ENCODE measurements around the gene PTPRG. TPM values are rescaled to one million over a fixed set of nuclear protein-coding genes. Genes with fewer than 3 reads are reported as not detected.

Gene PTPRG
- polyA plus RNA-seq, 3 donors = not detected

DNA sequence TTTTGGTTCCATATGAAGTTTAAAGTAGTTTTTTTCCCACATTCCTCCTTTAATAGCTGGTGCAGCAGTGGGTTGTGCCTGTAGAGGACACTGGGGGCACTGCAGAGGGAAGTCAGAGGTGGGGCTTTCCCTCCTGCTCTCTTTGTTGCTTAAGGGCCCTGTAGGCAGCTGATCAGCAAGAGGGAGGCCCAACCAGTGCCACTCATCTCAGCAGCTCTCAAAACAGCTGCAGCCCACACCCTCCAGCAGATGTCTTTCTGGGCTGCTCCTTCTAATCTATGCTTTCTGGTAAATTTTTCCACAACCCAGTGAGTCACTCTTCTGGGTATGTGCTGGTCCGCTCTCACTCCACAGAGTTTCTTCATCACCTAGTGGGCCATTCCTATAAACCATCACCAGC, 548.2 kb downstream of the PTPRG start:
- peaks cover 2 to 21% (median 7%) of the 10 kb centered on the region in 7 donors for H3K9me3 Mint-ChIP-seq
- Histone ChIP-seq H3K27me3 (ENCODE audit: control insufficient read depth in 2 of 2, insufficient read depth in 2 of 2, low read length in 2 of 2) (no peaks in the 10 kb centered on the region), H2AFZ (ENCODE audit: insufficient read depth, low read depth, low read length, poor library complexity, severe bottlenecking) (no peak overlapping the region), H3K4me3 (replicated peaks in 1 of 3; ENCODE audit: low read depth in 2 of 3, low read length in 3 of 3) (no peak overlapping the region), H3K27ac (ENCODE audit: low read depth in 1 of 2, low read length in 2 of 2) (no peak overlapping the region), H3K4me2 (replicated peaks; ENCODE audit: extremely low read depth, low read length, poor library complexity, severe bottlenecking) (no peak overlapping the region), H3K9ac (ENCODE audit: insufficient read depth, low read length, poor library complexity, severe bottlenecking) (no peak overlapping the region), H3K4me1 (ENCODE audit: control insufficient read depth in 1 of 2, insufficient read depth in 2 of 2, low read length in 2 of 2) (no peaks in the 10 kb centered on the region), H4K20me1 (ENCODE audit: insufficient read depth, low read length) (no peaks in the 10 kb centered on the region), H3K36me3 (replicated peaks in 1 of 2; ENCODE audit: control insufficient read depth in 1 of 2, insufficient read depth in 2 of 2, low read length in 2 of 2) (no peaks in the 10 kb centered on the region), H3K79me2 (ENCODE audit: insufficient read depth, low read length) (no peaks in the 10 kb centered on the region), H3K9me3 (replicated peaks in 1 of 2; ENCODE audit: control insufficient read depth in 1 of 2, insufficient read depth in 1 of 2, low read length in 2 of 2) (peaks cover 0 to 4% of the 10 kb centered on the region in 2 donors)
- intact Hi-C loops (cut with micrococcal nuclease) = no loop called here
- H3K27me3 Mint-ChIP-seq (ENCODE audit: low read depth in 3 of 3) = no peaks in the 10 kb centered on the region
- H3K4me3 Mint-ChIP-seq = no peak overlapping the region
- no peaks in the 10 kb centered on the region for H3K4me1 Mint-ChIP-seq
- no peak for DNase-seq
- no peaks in the 10 kb centered on the region for H3K36me3 Mint-ChIP-seq
- peak overlapping the region in 1 of 7 donors; percentile 32 for H3K27ac Mint-ChIP-seq
- no peak for TF ChIP-seq CTCF (IDR thresholded peaks at IDR 0.05)
- WGBS (ENCODE audit: insufficient coverage) = 100% methylated on average over 1 of the region's 1 CpG

- H3K36me3 ChIP-seq (replicated peaks in 1 of 2; ENCODE audit: control insufficient read depth in 1 of 2, insufficient read depth in 2 of 2, low read length in 2 of 2) = no peaks in the 10 kb centered on the region
- H3K4me2 ChIP-seq (replicated peaks; ENCODE audit: extremely low read depth, low read length, poor library complexity, severe bottlenecking) = no peak overlapping the region
- H3K79me2 ChIP-seq (ENCODE audit: insufficient read depth, low read length) = no peaks in the 10 kb centered on the region
- H3K4me3 ChIP-seq (replicated peaks in 1 of 3; ENCODE audit: low read depth in 2 of 3, low read length in 3 of 3) = no peak overlapping the region
- no peak overlapping the region for H3K27ac ChIP-seq (ENCODE audit: low read depth in 1 of 2, low read length in 2 of 2)
- H2AFZ ChIP-seq (ENCODE audit: insufficient read depth, low read depth, low read length, poor library complexity, severe bottlenecking) = no peak overlapping the region
- no peak for DNase-seq
- H3K4me1 ChIP-seq (ENCODE audit: control insufficient read depth in 1 of 2, insufficient read depth in 2 of 2, low read length in 2 of 2) = no peaks in the 10 kb centered on the region
- no peak overlapping the region for H3K9ac ChIP-seq (ENCODE audit: insufficient read depth, low read length, poor library complexity, severe bottlenecking)
- H3K9me3 Mint-ChIP-seq = peaks cover 2 to 21% (median 7%) of the 10 kb centered on the region in 7 donors
- no peaks in the 10 kb centered on the region for H3K36me3 Mint-ChIP-seq
- H3K27me3 ChIP-seq (ENCODE audit: control insufficient read depth in 2 of 2, insufficient read depth in 2 of 2, low read length in 2 of 2) = no peaks in the 10 kb centered on the region
- peaks cover 0 to 4% of the 10 kb centered on the region in 2 donors for H3K9me3 ChIP-seq (replicated peaks in 1 of 2; ENCODE audit: control insufficient read depth in 1 of 2, insufficient read depth in 1 of 2, low read length in 2 of 2)
- H3K4me1 Mint-ChIP-seq = no peaks in the 10 kb centered on the region
- no peak for TF ChIP-seq CTCF (IDR thresholded peaks at IDR 0.05)
- H3K4me3 Mint-ChIP-seq = no peak overlapping the region
- WGBS (ENCODE audit: insufficient coverage) = no CpG with 5 or more reads among the region's 5 CpGs
- no peak overlapping the region for H3K27ac Mint-ChIP-seq
- no peaks in the 10 kb centered on the region for H4K20me1 ChIP-seq (ENCODE audit: insufficient read depth, low read length)
- intact Hi-C loops (cut with micrococcal nuclease) = no loop called here
- H3K27me3 Mint-ChIP-seq (ENCODE audit: low read depth in 3 of 3) = no peaks in the 10 kb centered on the region
Observed at GRCh38 chr3:62110443-62111225, 549.3 kb downstream of the PTPRG start.
